Measurements from ENCODE around the gene CSRP1.

The CSRP1 gene

DNA sequence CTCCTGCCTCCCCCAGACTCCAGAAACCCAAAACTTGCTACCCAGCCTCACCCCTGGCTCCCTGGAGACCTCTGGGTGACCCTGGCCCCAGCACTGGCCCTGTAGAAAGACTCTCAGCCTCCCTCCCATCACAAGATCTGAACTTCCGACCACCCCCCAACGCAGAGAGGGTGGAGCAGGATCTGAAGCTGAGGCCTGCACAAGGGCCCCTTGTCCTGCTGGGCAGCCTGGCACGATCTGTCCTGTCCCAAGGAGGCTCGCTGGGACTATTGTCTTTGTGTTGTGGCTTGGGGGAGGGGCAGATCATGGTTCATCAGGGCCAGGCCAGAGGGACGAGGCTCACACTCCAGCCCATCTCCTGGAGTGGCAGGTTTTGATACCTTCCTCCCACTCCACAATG, 57.9 kb downstream of the CSRP1 start:
- H3K9ac ChIP-seq = no peak overlapping the region
- H3K9me3 ChIP-seq = no peaks in the 10 kb centered on the region
- H3K4me1 ChIP-seq = peaks cover 72% of the 10 kb centered on the region
- H3K27me3 ChIP-seq = no peaks in the 10 kb centered on the region
- no peak overlapping the region for H3K4me3 ChIP-seq
- peak overlapping the region; percentile 30 for H3K4me2 ChIP-seq
- no peaks in the 10 kb centered on the region for H3K36me3 ChIP-seq
- H4K20me1 ChIP-seq = no peaks in the 10 kb centered on the region
- no peak for TF ChIP-seq Cebpa-rat (IDR thresholded peaks at IDR 0.05)
- H3K27ac ChIP-seq = 0 out of 2 replicates have a peak overlapping the region, but pooled peaks have one; percentile 27

- H4K20me1 ChIP-seq = no peaks in the 10 kb centered on the region
- 0 out of 2 replicates have a peak overlapping the region, but pooled peaks have one; percentile 27 for H3K27ac ChIP-seq
- no peaks in the 10 kb centered on the region for H3K9me3 ChIP-seq
- no peak overlapping the region for H3K4me3 ChIP-seq
- no peak for TF ChIP-seq Cebpa-rat (IDR thresholded peaks at IDR 0.05)
- no peaks in the 10 kb centered on the region for H3K36me3 ChIP-seq
- H3K4me2 ChIP-seq = peak overlapping the region; percentile 30
- peaks cover 64% of the 10 kb centered on the region for H3K4me1 ChIP-seq
- H3K9ac ChIP-seq = no peak overlapping the region
- H3K27me3 ChIP-seq = no peaks in the 10 kb centered on the region
Observed at GRCh38 chr1:201447903-201448871, 58.7 kb downstream of the CSRP1 start.

- H3K27ac ChIP-seq = no peak overlapping the region
- H3K9ac ChIP-seq = no peak overlapping the region
- H3K4me3 ChIP-seq = no peak overlapping the region
- H3K27me3 ChIP-seq = no peaks in the 10 kb centered on the region
- H3K36me3 ChIP-seq = no peaks in the 10 kb centered on the region
- no peaks in the 10 kb centered on the region for H3K9me3 ChIP-seq
- H3K4me2 ChIP-seq = no peak overlapping the region
- H4K20me1 ChIP-seq = no peaks in the 10 kb centered on the region
- no peak for TF ChIP-seq Cebpa-rat (IDR thresholded peaks at IDR 0.05)
- peaks cover 36% of the 10 kb centered on the region for H3K4me1 ChIP-seq
Observed at GRCh38 chr1:201445310-201445709, 61.6 kb downstream of the CSRP1 start.

DNA sequence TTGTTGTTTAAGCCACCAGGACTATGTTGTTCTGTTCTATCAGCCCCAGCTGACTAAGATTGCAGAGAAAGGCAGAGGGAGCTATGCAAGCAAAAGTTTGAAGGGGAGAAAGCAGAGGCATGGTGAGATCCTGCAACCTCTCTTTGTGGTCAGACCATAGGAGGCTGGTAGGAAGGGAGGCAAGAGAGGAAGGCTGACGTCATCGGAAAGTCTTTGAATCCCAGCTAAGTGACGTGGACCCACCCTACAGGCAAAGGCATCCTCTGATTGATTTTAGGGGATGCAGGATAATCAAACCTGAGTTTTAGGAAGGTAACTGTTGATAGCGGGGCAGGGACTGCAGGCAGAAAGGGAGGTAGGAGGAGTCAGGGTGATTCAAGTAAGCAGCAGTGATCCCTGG, 62.1 kb downstream of the CSRP1 start:
- Histone ChIP-seq H3K9ac (no peak overlapping the region), H3K4me3 (no peak overlapping the region), H3K36me3 (no peaks in the 10 kb centered on the region), H3K27ac (no peak overlapping the region), H3K27me3 (no peaks in the 10 kb centered on the region), H3K4me2 (no peak overlapping the region), H4K20me1 (no peaks in the 10 kb centered on the region), H3K4me1 (peaks cover 30% of the 10 kb centered on the region), H3K9me3 (no peaks in the 10 kb centered on the region)
- TF ChIP-seq Cebpa-rat (IDR thresholded peaks at IDR 0.05) = no peak

DNA sequence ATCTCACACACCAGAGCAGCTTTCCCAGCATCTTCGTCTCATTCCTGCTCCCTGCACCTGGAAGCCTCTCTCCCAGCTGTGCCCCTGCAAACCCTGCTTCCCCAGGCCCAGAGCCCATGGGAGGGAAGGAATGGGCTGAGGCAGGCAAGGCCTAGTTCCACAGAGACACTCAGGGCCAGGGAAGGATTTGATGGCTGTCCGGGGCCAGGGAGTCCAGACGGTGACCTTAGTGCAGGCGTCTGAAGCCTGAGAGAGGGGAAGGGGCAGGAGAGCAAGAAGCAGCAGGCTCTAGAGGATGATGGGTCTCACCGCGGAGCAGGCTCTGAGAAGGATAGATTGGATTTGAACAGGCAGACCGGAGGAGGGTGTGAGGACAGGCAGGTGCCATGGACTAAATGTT, 63.2 kb downstream of the CSRP1 start:
- Histone ChIP-seq H3K27me3 (no peaks in the 10 kb centered on the region), H3K4me3 (no peak overlapping the region), H3K4me1 (peaks cover 32% of the 10 kb centered on the region), H3K36me3 (no peaks in the 10 kb centered on the region), H3K27ac (no peak overlapping the region), H3K9ac (no peak overlapping the region), H4K20me1 (no peaks in the 10 kb centered on the region), H3K9me3 (no peaks in the 10 kb centered on the region), H3K4me2 (no peak overlapping the region)
- TF ChIP-seq Cebpa-rat (IDR thresholded peaks at IDR 0.05) = no peak

- no peak overlapping the region for H3K4me2 ChIP-seq
- no peak overlapping the region for H3K4me3 ChIP-seq
- no peaks in the 10 kb centered on the region for H3K27me3 ChIP-seq
- no peaks in the 10 kb centered on the region for H4K20me1 ChIP-seq
- H3K9me3 ChIP-seq = no peaks in the 10 kb centered on the region
- H3K27ac ChIP-seq = no peak overlapping the region
- TF ChIP-seq Cebpa-rat (IDR thresholded peaks at IDR 0.05) = no peak
- no peak overlapping the region for H3K9ac ChIP-seq
- H3K4me1 ChIP-seq = peaks cover 30% of the 10 kb centered on the region
- no peaks in the 10 kb centered on the region for H3K36me3 ChIP-seq
Observed at GRCh38 chr1:201436969-201437368, 70.0 kb downstream of the CSRP1 start.

- H3K4me1 ChIP-seq = peaks cover 30% of the 10 kb centered on the region
- H3K4me2 ChIP-seq = peak overlapping the region; percentile 60
- no peaks in the 10 kb centered on the region for H3K36me3 ChIP-seq
- H3K27ac ChIP-seq = no peak overlapping the region
- no peak overlapping the region for H3K9ac ChIP-seq
- no peaks in the 10 kb centered on the region for H4K20me1 ChIP-seq
- no peaks in the 10 kb centered on the region for H3K9me3 ChIP-seq
- H3K4me3 ChIP-seq = no peak overlapping the region
- TF ChIP-seq Cebpa-rat (IDR thresholded peaks at IDR 0.05) = no peak
- H3K27me3 ChIP-seq = no peaks in the 10 kb centered on the region
Observed at GRCh38 chr1:201436393-201436792, 70.5 kb downstream of the CSRP1 start.

GRCh38 chr1:201434266-201434665, 72.7 kb downstream of the CSRP1 start:
- Histone ChIP-seq H3K9ac (no peak overlapping the region), H3K27ac (no peak overlapping the region), H3K27me3 (no peaks in the 10 kb centered on the region), H3K4me2 (no peak overlapping the region), H3K4me3 (no peak overlapping the region), H3K36me3 (no peaks in the 10 kb centered on the region), H4K20me1 (no peaks in the 10 kb centered on the region), H3K9me3 (no peaks in the 10 kb centered on the region), H3K4me1 (peaks cover 27% of the 10 kb centered on the region)
- TF ChIP-seq Cebpa-rat (IDR thresholded peaks at IDR 0.05) = no peak

- Histone ChIP-seq H3K27me3 (no peaks in the 10 kb centered on the region), H3K9ac (no peak overlapping the region), H3K4me1 (peaks cover 20% of the 10 kb centered on the region), H3K27ac (no peak overlapping the region), H4K20me1 (no peaks in the 10 kb centered on the region), H3K36me3 (no peaks in the 10 kb centered on the region), H3K9me3 (no peaks in the 10 kb centered on the region), H3K4me2 (no peak overlapping the region), H3K4me3 (no peak overlapping the region)
- TF ChIP-seq Cebpa-rat (IDR thresholded peaks at IDR 0.05) = no peak
Observed at GRCh38 chr1:201433609-201434008, 73.3 kb downstream of the CSRP1 start.
